Osteocyte (in vitro differentiated cells): ENCODE measurements around the gene HSD3B7. TPM values are rescaled to one million over a fixed set of nuclear protein-coding genes. Genes with fewer than 3 reads are reported as not detected.

Experiments used
- DNase-seq: peaks from one replicate; pipeline ENCODE4 v3.0.0; 2021; ENCODE audit warnings: mixed read lengths; ENCODE audit not compliant: unreplicated experiment; ENCODE audit errors: extremely low spot score
- H3K27ac Mint-ChIP-seq: one replicate; pipeline ENCODE4 v1.8.0; 2021; ENCODE audit warnings: mild to moderate bottlenecking, mixed read lengths; ENCODE audit not compliant: unreplicated experiment
- H3K27me3 Mint-ChIP-seq: one replicate; pipeline ENCODE4 v1.8.0; 2021; ENCODE audit warnings: mixed read lengths; ENCODE audit not compliant: unreplicated experiment
- H3K36me3 Mint-ChIP-seq: one replicate; pipeline ENCODE4 v1.8.0; 2021; ENCODE audit warnings: mixed read lengths; ENCODE audit not compliant: unreplicated experiment
- H3K4me1 Mint-ChIP-seq: one replicate; pipeline ENCODE4 v1.8.0; 2021; ENCODE audit warnings: mixed read lengths; ENCODE audit not compliant: unreplicated experiment
- H3K4me3 Mint-ChIP-seq: one replicate; pipeline ENCODE4 v1.8.0; 2021; ENCODE audit warnings: mild to moderate bottlenecking, moderate library complexity, mixed read lengths; ENCODE audit not compliant: unreplicated experiment
- H3K9me3 Mint-ChIP-seq: one replicate; pipeline ENCODE4 v1.8.0; 2021; ENCODE audit warnings: mixed read lengths; ENCODE audit not compliant: unreplicated experiment
- total RNA-seq: library from RNA; stranded (reverse); gene quantifications from 2 replicates; pipeline ENCODE4 v1.2.1, GENCODE V29; 2021
- TF ChIP-seq, protein P1 (sequence below): fragments of 200-600 bp; sonication (generic); IDR thresholded peaks from 2 replicates; pipeline ENCODE4 v1.5.0; 2021; ENCODE audit warnings: antibody characterized with exemption, mild to moderate bottlenecking, moderate library complexity

HSD3B7 gene
- total RNA-seq, 1 donor from 2014 or later, result 7.6 TPM

DNA sequence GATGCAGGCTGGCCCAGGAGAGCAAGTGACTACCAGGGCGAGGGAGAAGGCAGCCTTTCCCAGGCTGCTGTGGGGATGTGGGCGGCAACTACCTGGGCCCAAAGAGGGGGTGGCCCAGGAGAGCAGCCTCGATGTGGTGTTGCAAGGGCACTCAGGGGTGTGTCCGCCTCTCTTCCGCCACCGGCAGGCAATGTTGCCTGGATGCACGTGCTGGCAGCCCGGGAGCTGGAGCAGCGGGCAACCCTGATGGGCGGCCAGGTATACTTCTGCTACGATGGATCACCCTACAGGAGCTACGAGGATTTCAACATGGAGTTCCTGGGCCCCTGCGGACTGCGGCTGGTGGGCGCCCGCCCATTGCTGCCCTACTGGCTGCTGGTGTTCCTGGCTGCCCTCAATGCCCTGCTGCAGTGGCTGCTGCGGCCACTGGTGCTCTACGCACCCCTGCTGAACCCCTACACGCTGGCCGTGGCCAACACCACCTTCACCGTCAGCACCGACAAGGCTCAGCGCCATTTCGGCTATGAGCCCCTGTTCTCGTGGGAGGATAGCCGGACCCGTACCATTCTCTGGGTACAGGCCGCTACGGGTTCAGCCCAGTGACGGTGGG is 2.7 kb downstream of the HSD3B7 start:
- Mint-ChIP-seq H3K9me3 (no peaks in the 10 kb centered on the region), H3K4me3 (no peak overlapping the region), H3K27ac (no peak overlapping the region), H3K36me3 (peaks cover 2% of the 10 kb centered on the region), H3K27me3 (no peaks in the 10 kb centered on the region), H3K4me1 (peaks cover 13% of the 10 kb centered on the region)
- TF ChIP-seq, protein P1, sequence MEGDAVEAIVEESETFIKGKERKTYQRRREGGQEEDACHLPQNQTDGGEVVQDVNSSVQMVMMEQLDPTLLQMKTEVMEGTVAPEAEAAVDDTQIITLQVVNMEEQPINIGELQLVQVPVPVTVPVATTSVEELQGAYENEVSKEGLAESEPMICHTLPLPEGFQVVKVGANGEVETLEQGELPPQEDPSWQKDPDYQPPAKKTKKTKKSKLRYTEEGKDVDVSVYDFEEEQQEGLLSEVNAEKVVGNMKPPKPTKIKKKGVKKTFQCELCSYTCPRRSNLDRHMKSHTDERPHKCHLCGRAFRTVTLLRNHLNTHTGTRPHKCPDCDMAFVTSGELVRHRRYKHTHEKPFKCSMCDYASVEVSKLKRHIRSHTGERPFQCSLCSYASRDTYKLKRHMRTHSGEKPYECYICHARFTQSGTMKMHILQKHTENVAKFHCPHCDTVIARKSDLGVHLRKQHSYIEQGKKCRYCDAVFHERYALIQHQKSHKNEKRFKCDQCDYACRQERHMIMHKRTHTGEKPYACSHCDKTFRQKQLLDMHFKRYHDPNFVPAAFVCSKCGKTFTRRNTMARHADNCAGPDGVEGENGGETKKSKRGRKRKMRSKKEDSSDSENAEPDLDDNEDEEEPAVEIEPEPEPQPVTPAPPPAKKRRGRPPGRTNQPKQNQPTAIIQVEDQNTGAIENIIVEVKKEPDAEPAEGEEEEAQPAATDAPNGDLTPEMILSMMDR, result no peak
- DNase-seq, result no peak

DNA sequence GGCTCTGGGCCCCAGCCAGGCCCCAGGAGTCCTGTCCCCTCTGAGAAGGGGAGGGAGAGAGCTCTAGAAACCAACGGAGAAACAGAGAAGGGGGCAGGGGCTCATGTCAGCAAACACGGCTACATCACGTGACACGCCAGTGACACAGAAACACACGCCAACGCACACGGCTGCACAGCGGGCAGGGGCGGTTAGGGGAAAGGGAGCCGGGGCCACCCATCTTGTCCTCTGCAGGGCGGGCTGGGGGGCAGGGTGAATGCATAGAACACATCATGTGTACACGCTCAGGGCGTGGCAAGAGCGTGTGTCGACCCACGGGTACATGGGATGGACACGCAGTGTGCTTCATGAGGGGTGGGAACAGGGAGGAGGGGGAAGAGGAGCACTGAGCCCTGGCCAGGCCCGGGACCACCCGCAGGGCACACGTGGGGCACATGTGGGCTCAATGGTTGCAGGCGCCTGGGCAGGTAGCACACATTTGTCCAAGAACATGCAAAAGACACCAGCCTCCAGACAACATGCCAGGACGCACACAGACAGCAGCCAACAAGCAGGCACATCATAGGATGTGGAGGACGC is 4.6 kb downstream of the HSD3B7 start:
- Mint-ChIP-seq H3K27me3 (no peaks in the 10 kb centered on the region), H3K9me3 (no peaks in the 10 kb centered on the region), H3K36me3 (no peaks in the 10 kb centered on the region), H3K27ac (no peak overlapping the region), H3K4me3 (no peak overlapping the region), H3K4me1 (peaks cover 13% of the 10 kb centered on the region)
- TF ChIP-seq, protein P1, result no peak
- no peak for DNase-seq

DNA sequence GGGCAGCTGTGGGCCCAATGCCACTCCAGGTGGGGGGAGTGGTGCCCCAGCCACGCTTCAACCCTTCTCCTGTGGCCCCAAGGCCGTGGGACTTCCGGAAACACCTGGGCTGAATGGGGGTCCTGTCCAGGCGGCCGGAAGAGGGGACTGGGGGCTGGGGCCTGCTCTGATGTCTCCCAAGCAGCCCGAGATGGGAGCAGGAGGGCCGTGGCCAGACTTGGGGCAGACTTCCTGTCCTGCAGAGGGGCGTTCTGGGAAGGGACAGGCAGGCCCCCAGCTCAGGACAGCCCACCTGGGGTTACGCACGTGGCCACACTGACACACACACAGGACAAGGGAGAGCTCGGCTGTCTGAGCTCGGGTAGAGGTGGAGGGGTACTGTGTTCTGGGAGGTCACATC is 5.1 kb downstream of the HSD3B7 start:
- Mint-ChIP-seq H3K4me1 (peaks cover 10% of the 10 kb centered on the region), H3K9me3 (no peaks in the 10 kb centered on the region)

DNA sequence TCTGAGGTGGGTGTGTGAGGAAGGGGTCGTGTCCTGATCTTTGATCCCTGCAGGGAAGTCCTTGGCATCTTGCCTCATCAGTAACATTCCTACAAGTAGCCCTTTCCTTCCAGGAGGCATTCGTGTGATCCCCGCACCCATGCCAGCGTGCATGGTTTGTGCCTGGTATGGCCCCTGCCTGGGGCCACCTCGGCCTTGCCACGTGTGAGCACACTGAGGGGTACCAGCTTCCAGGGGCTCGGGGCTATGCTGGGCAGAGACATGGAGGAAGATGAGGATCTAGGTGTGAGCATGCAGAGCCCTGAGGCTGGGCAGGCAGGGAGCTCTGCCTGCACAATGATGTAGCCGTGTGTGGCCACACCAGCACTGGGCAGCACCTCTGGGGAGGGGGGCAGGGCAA is 6.0 kb downstream of the HSD3B7 start:
- Mint-ChIP-seq H3K36me3 (no peaks in the 10 kb centered on the region), H3K4me3 (no peak overlapping the region), H3K27me3 (no peaks in the 10 kb centered on the region), H3K4me1 (peaks cover 4% of the 10 kb centered on the region), H3K9me3 (no peaks in the 10 kb centered on the region), H3K27ac (no peak overlapping the region)
- TF ChIP-seq, protein P1, result no peak
- no peak for DNase-seq

More for the DNA sequence above, 5.1 kb downstream of the HSD3B7 start:
- H3K4me3 Mint-ChIP-seq, result no peak overlapping the region
- no peaks in the 10 kb centered on the region for H3K27me3 Mint-ChIP-seq
- no peak for DNase-seq
- TF ChIP-seq, protein P1, result no peak
- no peak overlapping the region for H3K27ac Mint-ChIP-seq
- no peaks in the 10 kb centered on the region for H3K36me3 Mint-ChIP-seq

DNA sequence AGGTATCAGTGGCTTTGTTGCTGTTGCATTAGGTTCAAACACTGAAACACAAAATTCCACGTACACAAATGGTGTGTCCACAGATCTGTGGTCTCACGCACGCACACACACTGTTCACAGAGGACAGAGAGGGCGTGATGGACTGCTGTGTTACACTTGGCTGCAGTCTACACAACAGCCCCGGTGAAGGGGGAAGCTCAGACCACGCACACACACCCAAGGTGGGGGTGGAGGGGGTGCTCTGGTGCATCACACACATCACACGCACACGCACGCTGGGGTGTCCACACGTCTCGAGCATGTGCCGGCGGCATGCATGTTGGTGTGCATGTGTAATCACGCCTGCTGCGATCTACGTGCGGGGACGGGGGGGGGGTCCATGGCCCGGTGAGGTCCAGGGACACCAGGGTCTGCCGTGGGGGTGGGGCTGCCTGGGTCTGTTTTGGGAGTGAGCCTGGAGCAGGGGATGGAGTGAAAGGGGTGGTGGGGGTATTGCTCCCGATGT is 7.3 kb downstream of the HSD3B7 start:
- Mint-ChIP-seq H3K27me3 (no peaks in the 10 kb centered on the region), H3K4me3 (no peak overlapping the region), H3K36me3 (no peaks in the 10 kb centered on the region)

More for the DNA sequence above, 7.3 kb downstream of the HSD3B7 start:
- no peaks in the 10 kb centered on the region for H3K9me3 Mint-ChIP-seq
- DNase-seq, result no peak
- H3K27ac Mint-ChIP-seq, result no peak overlapping the region
- TF ChIP-seq, protein P1, result no peak
- peaks cover 6% of the 10 kb centered on the region for H3K4me1 Mint-ChIP-seq
